ENCODE data around the gene MEFV. TPM values are rescaled to one million over a fixed set of nuclear protein-coding genes. Genes with fewer than 3 reads are reported as not detected.

The MEFV gene
- total RNA-seq, 4 donors from 2014 or later, result 2.7 to 25.4 (median 4.2) TPM

GRCh38 chr16:3249020-3249419, 7.4 kb downstream of the MEFV start:
- TF ChIP-seq CTCF (IDR thresholded peaks at IDR 0.05), result no peak
- DNase-seq (ENCODE audit: low spot score) (no peak), ATAC-seq (ENCODE audit: low FRiP score) (no peak)

- DNase-seq (ENCODE audit: low spot score) (no peak), ATAC-seq (ENCODE audit: low FRiP score) (no peak)
- TF ChIP-seq CTCF (IDR thresholded peaks at IDR 0.05), result no peak
These were observed 7.8 kb downstream of the MEFV start for GRCh38 chr16:3248596-3248995.

- DNase-seq (ENCODE audit: low spot score), result no peak
These were observed 9.6 kb downstream of the MEFV start for GRCh38 chr16:3246876-3247275.

GRCh38 chr16:3246002-3246401, 10.4 kb downstream of the MEFV start:
- no peak for TF ChIP-seq CTCF (IDR thresholded peaks at IDR 0.05)
- ATAC-seq (ENCODE audit: low FRiP score), result no peak
- no peak for DNase-seq (ENCODE audit: low spot score)

More at GRCh38 chr16:3246876-3247275, 9.6 kb downstream of the MEFV start:
- TF ChIP-seq CTCF (IDR thresholded peaks at IDR 0.05), result no peak
- no peak for ATAC-seq (ENCODE audit: low FRiP score)

- ATAC-seq (ENCODE audit: low FRiP score) (no peak), DNase-seq (ENCODE audit: low spot score) (no peak)
- TF ChIP-seq CTCF (IDR thresholded peaks at IDR 0.05), result no peak
These were observed 12.6 kb downstream of the MEFV start for GRCh38 chr16:3243882-3244281.

GRCh38 chr16:3242709-3243108, 13.7 kb downstream of the MEFV start:
- DNase-seq (ENCODE audit: low spot score), result no peak
- ATAC-seq (ENCODE audit: low FRiP score), result no peak
- TF ChIP-seq CTCF (IDR thresholded peaks at IDR 0.05), result no peak

GRCh38 chr16:3241761-3242160, 14.7 kb downstream of the MEFV start:
- no peak for DNase-seq (ENCODE audit: low spot score)
- TF ChIP-seq CTCF (IDR thresholded peaks at IDR 0.05), result no peak
- ATAC-seq (ENCODE audit: low FRiP score), result no peak

Data from omental fat pad (tissue), 4 donors.